ENCODE results near the gene CAMSAP1.

The CAMSAP1 gene

DNA sequence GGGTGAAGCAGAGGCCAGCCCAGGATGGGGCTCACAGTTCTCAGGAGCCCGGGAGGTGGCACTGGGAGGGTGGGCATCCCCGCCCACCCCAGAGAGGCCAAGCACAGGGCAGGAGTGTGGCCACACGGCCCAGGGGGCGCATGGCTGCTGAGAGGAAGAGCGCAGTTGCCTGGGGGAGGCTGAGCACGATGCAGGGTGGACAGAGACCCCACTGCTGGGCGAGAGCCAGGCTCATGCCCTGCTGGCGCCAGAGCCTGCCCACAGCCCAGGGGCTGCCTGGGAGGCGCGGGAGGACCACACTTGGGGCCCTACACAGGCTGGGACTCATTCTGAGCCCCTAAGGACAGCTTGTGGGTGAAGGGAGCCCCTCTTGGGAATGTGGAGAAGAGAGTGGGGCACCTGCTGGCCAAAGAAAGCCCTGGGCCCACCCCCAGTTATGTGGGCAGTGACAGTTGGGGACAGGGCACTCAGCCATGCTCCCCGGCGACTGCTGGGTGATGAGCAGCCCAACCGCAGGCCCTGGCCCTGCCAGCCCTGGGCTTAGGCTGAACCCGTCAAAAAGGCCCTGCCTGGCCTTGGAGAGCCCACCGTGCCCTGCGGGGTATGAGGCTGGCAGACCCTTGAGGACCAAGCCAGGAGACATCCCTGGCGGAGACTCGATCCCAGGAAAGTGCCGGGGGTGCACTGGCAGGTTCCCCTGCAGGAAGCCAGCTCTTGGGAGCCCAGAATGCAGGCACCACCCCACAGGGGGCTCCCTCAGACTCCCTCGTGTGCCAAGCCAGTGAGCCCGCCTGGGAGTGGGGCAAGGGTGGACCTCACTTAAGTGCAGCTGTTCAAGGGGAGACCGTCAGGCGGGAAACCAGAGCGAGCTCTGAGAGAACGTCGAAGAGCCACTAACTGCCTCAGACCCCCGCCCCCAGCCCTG is 21.6 kb upstream of the CAMSAP1 start:
- H3K27me3 ChIP-seq (ENCODE audit: insufficient read depth, low read length) = no peaks in the 10 kb centered on the region
- no peaks in the 10 kb centered on the region for H3K9me2 ChIP-seq (ENCODE audit: low read depth, low read length)
- no peaks in the 10 kb centered on the region for H4K20me1 ChIP-seq (ENCODE audit: insufficient read depth, low read length)
- no peaks in the 10 kb centered on the region for H3F3A ChIP-seq (ENCODE audit: insufficient read depth, low read length)
- H3K9ac ChIP-seq (ENCODE audit: low read length) = no peak overlapping the region
- H2AFZ ChIP-seq (ENCODE audit: low read length) = no peak overlapping the region
- no peaks in the 10 kb centered on the region for H3K79me2 ChIP-seq (ENCODE audit: insufficient read depth, low read length)
- no peak overlapping the region for H3K27ac ChIP-seq (ENCODE audit: low read depth, low read length, poor library complexity, severe bottlenecking)
- H3K4me3 ChIP-seq (ENCODE audit: low read depth, low read length, poor library complexity, severe bottlenecking) = no peak overlapping the region
- H3K9me3 ChIP-seq (ENCODE audit: low read length) = no peaks in the 10 kb centered on the region
- peaks cover 26% of the 10 kb centered on the region for H3K36me3 ChIP-seq (ENCODE audit: insufficient read depth, low read length)
- TF ChIP-seq EZH2 (IDR thresholded peaks at IDR 0.05; ENCODE audit: borderline replicate concordance, low read length) (no peak), CTCF (IDR thresholded peaks at IDR 0.05; ENCODE audit: low read length) (no peak)
- no peaks in the 10 kb centered on the region for H3K4me1 ChIP-seq (ENCODE audit: insufficient read depth, low read length, severe bottlenecking)
- H3K4me2 ChIP-seq (ENCODE audit: low read length) = no peak overlapping the region

DNA sequence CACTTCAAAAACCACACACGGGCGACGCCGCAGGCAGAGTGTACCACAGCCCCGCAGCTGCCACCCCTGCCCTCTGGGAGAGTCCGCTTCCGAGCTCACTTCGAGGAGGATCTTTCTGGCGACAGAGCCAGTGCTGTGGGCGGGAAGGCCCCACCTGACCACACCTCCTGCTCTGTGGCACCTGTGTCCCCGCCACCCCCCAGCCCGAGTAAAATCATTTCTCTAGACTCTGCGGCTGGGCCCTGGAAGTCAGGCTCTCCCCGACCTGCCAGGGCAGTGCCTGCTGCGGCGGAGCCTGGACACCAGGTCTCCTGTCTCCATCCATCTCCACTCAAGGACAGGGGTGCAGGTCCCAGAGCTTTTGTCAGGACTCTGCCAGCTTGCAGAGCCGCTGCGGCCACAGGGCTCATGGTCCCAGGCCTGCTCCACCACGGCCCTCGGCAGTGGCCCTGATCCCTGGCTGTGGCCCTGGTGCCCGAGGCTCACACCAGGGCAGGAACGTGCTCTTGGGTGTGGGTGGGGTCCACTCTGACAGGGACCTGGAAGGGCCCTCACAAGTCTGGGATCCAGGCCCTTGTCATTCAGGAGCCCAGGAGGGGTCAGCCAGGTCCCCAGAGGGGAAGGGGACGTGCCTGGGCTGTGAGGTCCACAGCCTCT is 20.9 kb upstream of the CAMSAP1 start:
- Histone ChIP-seq H3K9me3 (ENCODE audit: low read length) (no peaks in the 10 kb centered on the region), H3K4me1 (ENCODE audit: insufficient read depth, low read length, severe bottlenecking) (no peaks in the 10 kb centered on the region), H3K4me2 (ENCODE audit: low read length) (no peak overlapping the region), H3K27ac (ENCODE audit: low read depth, low read length, poor library complexity, severe bottlenecking) (no peak overlapping the region), H3K9me2 (ENCODE audit: low read depth, low read length) (no peaks in the 10 kb centered on the region), H2AFZ (ENCODE audit: low read length) (no peak overlapping the region), H4K20me1 (ENCODE audit: insufficient read depth, low read length) (no peaks in the 10 kb centered on the region), H3K79me2 (ENCODE audit: insufficient read depth, low read length) (no peaks in the 10 kb centered on the region), H3K36me3 (ENCODE audit: insufficient read depth, low read length) (peaks cover 18% of the 10 kb centered on the region), H3K4me3 (ENCODE audit: low read depth, low read length, poor library complexity, severe bottlenecking) (no peak overlapping the region), H3K9ac (ENCODE audit: low read length) (no peak overlapping the region), H3F3A (ENCODE audit: insufficient read depth, low read length) (no peaks in the 10 kb centered on the region), H3K27me3 (ENCODE audit: insufficient read depth, low read length) (no peaks in the 10 kb centered on the region)
- TF ChIP-seq EZH2 (IDR thresholded peaks at IDR 0.05; ENCODE audit: borderline replicate concordance, low read length) (no peak), CTCF (IDR thresholded peaks at IDR 0.05; ENCODE audit: low read length) (no peak)

- TF ChIP-seq EZH2 (IDR thresholded peaks at IDR 0.05; ENCODE audit: borderline replicate concordance, low read length) (no peak), CTCF (IDR thresholded peaks at IDR 0.05; ENCODE audit: low read length) (no peak)
Measured at GRCh38 chr9:135927195-135928013, 20.1 kb upstream of the CAMSAP1 start.

More at GRCh38 chr9:135927195-135928013, 20.1 kb upstream of the CAMSAP1 start:
- H3K4me3 ChIP-seq (ENCODE audit: low read depth, low read length, poor library complexity, severe bottlenecking) = no peak overlapping the region
- H3K9me3 ChIP-seq (ENCODE audit: low read length) = no peaks in the 10 kb centered on the region
- H2AFZ ChIP-seq (ENCODE audit: low read length) = no peak overlapping the region
- H3K9ac ChIP-seq (ENCODE audit: low read length) = no peak overlapping the region
- H3K9me2 ChIP-seq (ENCODE audit: low read depth, low read length) = no peaks in the 10 kb centered on the region
- H3K27ac ChIP-seq (ENCODE audit: low read depth, low read length, poor library complexity, severe bottlenecking) = no peak overlapping the region
- H3K36me3 ChIP-seq (ENCODE audit: insufficient read depth, low read length) = peaks cover 10% of the 10 kb centered on the region
- no peaks in the 10 kb centered on the region for H4K20me1 ChIP-seq (ENCODE audit: insufficient read depth, low read length)
- no peak overlapping the region for H3K4me2 ChIP-seq (ENCODE audit: low read length)
- no peaks in the 10 kb centered on the region for H3K27me3 ChIP-seq (ENCODE audit: insufficient read depth, low read length)
- no peaks in the 10 kb centered on the region for H3K79me2 ChIP-seq (ENCODE audit: insufficient read depth, low read length)
- no peaks in the 10 kb centered on the region for H3F3A ChIP-seq (ENCODE audit: insufficient read depth, low read length)
- H3K4me1 ChIP-seq (ENCODE audit: insufficient read depth, low read length, severe bottlenecking) = no peaks in the 10 kb centered on the region
